HTR-8/SVneo (cell line): ENCODE measurements around the gene INAFM2.
A peak's percentile ranks its signal among the peaks of the same experiment; 100 is the strongest.

ENCODE experiments used
- DNase-seq: peaks from one replicate; pipeline ENCODE4 v3.0.0; 2011; ENCODE audit warnings: low spot score, mixed read lengths; ENCODE audit not compliant: insufficient read length
- FAIRE-seq: peaks from 2 replicates; lab custom pipeline; 2011; peaks lifted over from hg19 to GRCh38; lab: Jason Lieb, UNC

Gene INAFM2

GRCh38 chr15:40323239-40323952 lies at the start of gene INAFM2:
Gene INAFM2 (plus strand): TSS chr15:40323692. CDS start chr15:40324056, 364 bp downstream.
- FAIRE-seq (peak; percentile 74), DNase-seq (peak; percentile 86)

- FAIRE-seq (peak; percentile 28), DNase-seq (peak; percentile 64)
Observed at GRCh38 chr15:40274350-40275274, 48.9 kb upstream of the INAFM2 start.

GRCh38 chr15:40275523-40275922 lies 48.0 kb upstream of the INAFM2 start:
- FAIRE-seq (no peak), DNase-seq (no peak)

- FAIRE-seq: no peak
- DNase-seq: no peak
Observed at GRCh38 chr15:40275954-40276353, 47.5 kb upstream of the INAFM2 start.

- no peak for FAIRE-seq
- DNase-seq: no peak
Observed at GRCh38 chr15:40276927-40277326, 46.6 kb upstream of the INAFM2 start.

- no peak for FAIRE-seq
- DNase-seq: no peak
Observed at GRCh38 chr15:40277471-40277870, 46.0 kb upstream of the INAFM2 start.

GRCh38 chr15:40278026-40278425 lies 45.5 kb upstream of the INAFM2 start:
- FAIRE-seq (no peak), DNase-seq (no peak)

GRCh38 chr15:40279437-40280141 lies 43.9 kb upstream of the INAFM2 start:
- FAIRE-seq: peak; percentile 91
- peak; percentile 72 for DNase-seq

GRCh38 chr15:40280260-40281056 lies 43.0 kb upstream of the INAFM2 start:
- DNase-seq: no peak
- no peak for FAIRE-seq

- no peak for FAIRE-seq
- DNase-seq: no peak
Observed at GRCh38 chr15:40281057-40281800, 42.3 kb upstream of the INAFM2 start.

- FAIRE-seq: no peak
Observed at GRCh38 chr15:40281801-40282146, 41.7 kb upstream of the INAFM2 start.

GRCh38 chr15:40282147-40282868 lies 41.2 kb upstream of the INAFM2 start:
- DNase-seq (peak; percentile 48), FAIRE-seq (peak; percentile 84)

More at GRCh38 chr15:40281801-40282146, 41.7 kb upstream of the INAFM2 start:
- DNase-seq: no peak

- DNase-seq (no peak), FAIRE-seq (peak; percentile 4)
Observed at GRCh38 chr15:40282869-40283614, 40.5 kb upstream of the INAFM2 start, which contains the start of gene ANKRD63. Gene ANKRD63 (minus strand): TSS chr15:40283064. CDS start chr15:40282586, 478 bp downstream.

GRCh38 chr15:40283615-40284300 lies 39.7 kb upstream of the INAFM2 start:
- FAIRE-seq (no peak), DNase-seq (no peak)

GRCh38 chr15:40285151-40285550 lies 38.3 kb upstream of the INAFM2 start:
- FAIRE-seq (no peak), DNase-seq (no peak)

GRCh38 chr15:40285554-40286011 lies 37.9 kb upstream of the INAFM2 start:
- DNase-seq (no peak), FAIRE-seq (no peak)

- FAIRE-seq: no peak
- no peak for DNase-seq
Observed at GRCh38 chr15:40286061-40286532, 37.4 kb upstream of the INAFM2 start.
